ENCODE data around the gene ZC3H7A. TPM values are rescaled to one million over a fixed set of nuclear protein-coding genes. Genes with fewer than 3 reads are reported as not detected.
A peak's percentile ranks its signal among the peaks of the same experiment; 100 is the strongest.

The ZC3H7A gene
- total RNA-seq, 1 donor from 2014 or later = 57.9 TPM

- H3K4me3 Mint-ChIP-seq (ENCODE audit: unreplicated experiment) = peak overlapping the region; percentile 95
- peaks cover 17% of the 10 kb centered on the region for H3K36me3 Mint-ChIP-seq (ENCODE audit: low read depth)
- H3K4me1 Mint-ChIP-seq (ENCODE audit: low read depth) = peaks cover 73% of the 10 kb centered on the region
- no peaks in the 10 kb centered on the region for H3K9me3 Mint-ChIP-seq (ENCODE audit: low read depth)
- H3K27me3 Mint-ChIP-seq (ENCODE audit: low read depth) = no peaks in the 10 kb centered on the region
- no peak for DNase-seq (ENCODE audit: low spot score)
- peak overlapping the region; percentile 56 for H3K27ac Mint-ChIP-seq (ENCODE audit: unreplicated experiment)
- no peak for TF ChIP-seq CTCF (IDR thresholded peaks at IDR 0.05)
These were observed 56.5 kb downstream of the ZC3H7A start for GRCh38 chr16:11740567-11740966.

DNA sequence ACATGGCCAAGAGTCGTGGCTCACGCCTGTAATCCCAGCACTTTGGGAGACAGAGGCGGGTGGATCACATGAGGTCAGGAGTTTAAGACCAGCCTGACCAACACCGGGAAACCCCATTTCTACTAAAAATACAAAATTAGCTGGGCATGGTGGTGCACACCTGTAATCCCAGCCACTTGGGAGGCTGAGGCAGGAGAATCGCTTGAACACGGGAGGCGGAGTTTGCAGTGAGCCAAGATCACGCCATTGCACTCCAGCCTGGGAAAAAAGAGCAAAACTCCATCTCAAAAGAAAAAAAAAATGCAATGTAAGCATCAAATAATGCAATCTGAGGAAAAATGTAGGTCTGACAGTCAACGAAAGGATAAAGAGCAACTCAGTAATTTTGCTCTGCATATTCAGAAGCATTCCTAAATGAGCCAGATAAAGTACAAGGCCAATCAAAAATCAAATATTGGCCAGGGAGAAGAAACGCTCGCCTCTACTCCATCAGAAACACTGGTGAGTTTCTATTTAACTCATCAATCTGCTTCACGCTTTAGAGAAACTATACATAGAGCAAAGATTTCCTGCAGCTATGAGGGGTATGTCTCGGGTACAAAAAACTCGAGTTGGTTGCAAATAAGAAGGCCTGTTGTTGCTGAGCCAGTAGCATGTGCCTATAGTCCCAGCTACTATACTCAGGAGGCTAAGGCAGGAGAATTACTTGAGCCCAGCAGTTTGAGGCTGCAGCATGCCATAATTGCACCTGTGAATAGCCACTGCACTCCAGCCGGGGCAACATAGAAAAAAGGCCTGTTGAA is 58.1 kb downstream of the ZC3H7A start:
- H3K27ac Mint-ChIP-seq (ENCODE audit: unreplicated experiment) = no peak overlapping the region
- H3K4me3 Mint-ChIP-seq (ENCODE audit: unreplicated experiment) = no peak overlapping the region
- TF ChIP-seq CTCF (IDR thresholded peaks at IDR 0.05) = no peak
- H3K4me1 Mint-ChIP-seq (ENCODE audit: low read depth) = peaks cover 69% of the 10 kb centered on the region
- H3K27me3 Mint-ChIP-seq (ENCODE audit: low read depth) = no peaks in the 10 kb centered on the region
- no peak for DNase-seq (ENCODE audit: low spot score)
- no peaks in the 10 kb centered on the region for H3K9me3 Mint-ChIP-seq (ENCODE audit: low read depth)
- H3K36me3 Mint-ChIP-seq (ENCODE audit: low read depth) = peaks cover 22% of the 10 kb centered on the region

DNA sequence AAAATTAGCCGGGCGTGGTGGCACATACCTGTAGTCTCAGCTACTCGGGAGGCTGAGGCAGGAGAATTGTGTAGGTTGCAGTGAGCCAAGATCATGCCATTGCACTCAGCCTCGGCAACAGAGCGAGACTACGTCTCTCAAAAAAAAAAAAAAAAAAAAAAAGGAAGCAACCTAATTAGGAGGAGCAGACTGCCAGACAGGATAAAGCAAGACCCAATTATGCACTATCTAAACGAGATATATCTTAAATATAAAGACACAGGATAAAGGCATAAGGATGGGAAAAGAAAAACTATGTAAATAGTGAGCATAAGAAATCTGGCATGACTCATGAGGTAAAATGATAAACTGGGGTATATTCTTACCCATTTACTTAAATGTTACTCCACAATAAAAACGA is 59.3 kb downstream of the ZC3H7A start:
- no peak for DNase-seq (ENCODE audit: low spot score)
- Mint-ChIP-seq H3K27me3 (ENCODE audit: low read depth) (no peaks in the 10 kb centered on the region), H3K9me3 (ENCODE audit: low read depth) (no peaks in the 10 kb centered on the region), H3K36me3 (ENCODE audit: low read depth) (peaks cover 28% of the 10 kb centered on the region), H3K4me3 (ENCODE audit: unreplicated experiment) (no peak overlapping the region), H3K27ac (ENCODE audit: unreplicated experiment) (peak overlapping the region; percentile 22), H3K4me1 (ENCODE audit: low read depth) (peaks cover 59% of the 10 kb centered on the region)
- TF ChIP-seq CTCF (IDR thresholded peaks at IDR 0.05) = no peak

- DNase-seq (ENCODE audit: low spot score) = no peak
- Mint-ChIP-seq H3K4me3 (ENCODE audit: unreplicated experiment) (no peak overlapping the region), H3K27me3 (ENCODE audit: low read depth) (no peaks in the 10 kb centered on the region), H3K36me3 (ENCODE audit: low read depth) (peaks cover 33% of the 10 kb centered on the region), H3K9me3 (ENCODE audit: low read depth) (no peaks in the 10 kb centered on the region), H3K27ac (ENCODE audit: unreplicated experiment) (peak overlapping the region; percentile 27), H3K4me1 (ENCODE audit: low read depth) (peaks cover 59% of the 10 kb centered on the region)
- TF ChIP-seq CTCF (IDR thresholded peaks at IDR 0.05) = no peak
These were observed 60.2 kb downstream of the ZC3H7A start for GRCh38 chr16:11736903-11737302.

GRCh38 chr16:11735787-11736186 is 61.3 kb downstream of the ZC3H7A start:
- no peak overlapping the region for H3K4me3 Mint-ChIP-seq (ENCODE audit: unreplicated experiment)
- no peak for TF ChIP-seq CTCF (IDR thresholded peaks at IDR 0.05)
- H3K27me3 Mint-ChIP-seq (ENCODE audit: low read depth) = no peaks in the 10 kb centered on the region
- DNase-seq (ENCODE audit: low spot score) = no peak
- H3K36me3 Mint-ChIP-seq (ENCODE audit: low read depth) = peaks cover 35% of the 10 kb centered on the region
- H3K9me3 Mint-ChIP-seq (ENCODE audit: low read depth) = no peaks in the 10 kb centered on the region
- H3K4me1 Mint-ChIP-seq (ENCODE audit: low read depth) = peaks cover 48% of the 10 kb centered on the region
- H3K27ac Mint-ChIP-seq (ENCODE audit: unreplicated experiment) = no peak overlapping the region

All from chondrocyte (in vitro differentiated cells).